Subcutaneous abdominal adipose tissue (tissue), 5 donors: ENCODE data around the gene CFAP61.
"Not testable (repeated sequence)": the region's sequence is repeated elsewhere in the genome, so short reads cannot be mapped to it uniquely, and the experiment has no call there.

ENCODE experiments used
- H3K27ac ChIP-seq: one replicate; pipeline ENCODE4 v1.7.0; 2013; ENCODE audit warnings: low read depth, mild to moderate bottlenecking, inconsistent platforms, low read length, moderate library complexity
- H3K27me3 ChIP-seq, 5 donors: one replicate each; pipeline ENCODE4 v1.7.0; 2013; ENCODE audit warnings: low read length in 5 of 5, inconsistent platforms in 1 of 5; ENCODE audit not compliant: control insufficient read depth in 5 of 5, insufficient read depth in 4 of 5
- H3K36me3 ChIP-seq, 5 donors: one replicate each; pipeline ENCODE4 v1.7.0; 2013; ENCODE audit warnings: low read length in 5 of 5; ENCODE audit not compliant: control insufficient read depth in 5 of 5, insufficient read depth in 5 of 5
- H3K4me1 ChIP-seq, 5 donors: one replicate each; pipeline ENCODE4 v1.7.0; 2013; ENCODE audit warnings: low read length in 5 of 5, mild to moderate bottlenecking in 3 of 5, moderate library complexity in 1 of 5; ENCODE audit not compliant: control insufficient read depth in 5 of 5, insufficient read depth in 5 of 5
- H3K4me3 ChIP-seq, 5 donors: one replicate each; pipeline ENCODE4 v1.7.0; 2013; ENCODE audit warnings: low read length in 5 of 5, low read depth in 1 of 5
- H3K9ac ChIP-seq, 5 donors: one replicate each; pipeline ENCODE4 v1.7.0; 2013; ENCODE audit warnings: low read length in 5 of 5, mild to moderate bottlenecking in 4 of 5, moderate library complexity in 3 of 5
- H3K9me3 ChIP-seq, 5 donors: one replicate each; pipeline ENCODE4 v1.7.0; 2013; ENCODE audit warnings: low read length in 5 of 5; ENCODE audit not compliant: control insufficient read depth in 5 of 5
- donor health status: healthy.
- donor health status: healthy.
- donor health status: healthy.
- donor health status: healthy.
- donor health status: healthy.

CFAP61 gene, protein sequence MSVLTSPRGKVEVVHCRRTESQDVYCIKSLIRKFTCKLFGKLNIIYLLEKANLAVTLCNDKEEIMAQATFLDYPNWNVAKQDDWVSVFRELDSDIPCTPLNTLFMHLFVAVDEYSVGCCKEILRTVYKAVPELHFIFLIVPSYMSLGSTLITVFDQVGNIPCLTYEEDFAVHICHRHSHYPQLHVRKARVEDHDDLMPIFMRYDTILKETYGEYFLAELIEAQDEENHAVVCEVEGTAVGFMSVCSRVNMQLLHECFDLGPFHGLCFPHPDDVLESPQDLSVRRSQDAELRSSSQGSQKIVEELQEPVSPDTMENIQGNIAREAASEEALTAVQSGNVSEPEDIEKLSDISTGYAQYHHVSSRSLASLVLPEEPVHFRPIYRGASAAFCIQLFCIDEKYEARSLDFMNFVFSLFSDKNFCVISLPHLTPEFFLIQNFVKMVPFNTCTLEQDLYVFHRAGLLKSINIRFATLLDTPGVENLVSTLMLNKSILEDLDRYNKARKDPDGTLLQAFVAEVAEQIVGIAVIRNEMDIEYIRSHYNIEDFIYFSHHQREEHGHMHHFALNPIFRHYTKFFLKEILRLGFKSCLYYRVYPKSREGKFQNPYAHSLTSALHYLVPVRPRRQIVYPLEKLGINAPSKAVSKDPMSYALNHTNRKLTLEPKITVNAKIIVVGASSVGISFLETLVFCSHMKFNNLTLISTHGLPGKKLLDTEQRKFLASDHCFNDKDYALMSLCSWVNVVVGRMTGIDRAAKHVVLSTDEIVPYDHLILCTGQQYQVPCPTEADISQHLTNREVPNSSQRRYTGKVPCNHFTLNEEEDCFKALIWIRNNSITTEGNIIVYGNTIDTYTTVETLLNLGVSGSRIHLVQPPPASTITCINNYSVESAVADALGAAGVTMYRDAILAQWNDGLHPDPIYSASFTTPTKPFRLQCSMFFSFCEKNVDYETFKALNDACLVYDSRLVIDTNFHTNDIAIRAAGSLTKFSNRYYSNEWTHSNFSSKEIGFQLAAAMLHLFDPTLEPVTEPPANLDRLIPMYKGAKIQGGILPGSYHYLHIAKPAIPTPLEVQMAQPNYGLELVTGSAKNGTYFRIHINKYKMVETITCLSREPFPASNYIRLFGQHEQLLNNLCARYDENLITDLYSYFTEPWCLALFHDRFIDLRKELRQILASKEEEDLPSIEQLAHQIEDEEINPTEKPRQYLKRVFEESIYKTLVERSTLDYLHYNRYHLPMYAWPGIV

GRCh38 chr20:20052074-20052970 is at the start of gene CFAP61, which contains the start of gene CRNKL1:
CFAP61 (plus strand) TSS chr20:20052532; CDS start chr20:20056654, 4,122 bp downstream.
CRNKL1 (minus strand) TSS chr20:20052466; CDS start chr20:20052342, 124 bp downstream.
- peaks cover 3 to 24% (median 15%) of the 10 kb centered on the region in 5 donors for H3K4me1 ChIP-seq
- H3K36me3 ChIP-seq, result peaks cover 22 to 30% (median 29%) of the 10 kb centered on the region in 5 donors
- H3K27me3 ChIP-seq, result no peaks in the 10 kb centered on the region
- H3K4me3 ChIP-seq, result peak within 1 kb of the TSS; percentile 89 to 99 (median 96)
- peak within 1 kb of the TSS; percentile 82 to 98 (median 93) for H3K9ac ChIP-seq
- peak within 1 kb of the TSS; percentile 72 for H3K27ac ChIP-seq
- H3K9me3 ChIP-seq, result no peaks in the 10 kb centered on the region

GRCh38 chr20:20003031-20003954 is 49.0 kb upstream of the CFAP61 start:
- peak overlapping the region; percentile 34 to 75 (median 62) for H3K9ac ChIP-seq
- H3K27me3 ChIP-seq, result no peaks in the 10 kb centered on the region
- peak overlapping the region; percentile 34 to 65 (median 59) for H3K4me3 ChIP-seq
- H3K9me3 ChIP-seq, result no peaks in the 10 kb centered on the region
- H3K4me1 ChIP-seq, result peaks cover 6 to 64% (median 47%) of the 10 kb centered on the region in 5 donors
- H3K36me3 ChIP-seq, result peaks cover 4 to 33% (median 27%) of the 10 kb centered on the region in 5 donors
- H3K27ac ChIP-seq, result peak overlapping the region; percentile 85

DNA sequence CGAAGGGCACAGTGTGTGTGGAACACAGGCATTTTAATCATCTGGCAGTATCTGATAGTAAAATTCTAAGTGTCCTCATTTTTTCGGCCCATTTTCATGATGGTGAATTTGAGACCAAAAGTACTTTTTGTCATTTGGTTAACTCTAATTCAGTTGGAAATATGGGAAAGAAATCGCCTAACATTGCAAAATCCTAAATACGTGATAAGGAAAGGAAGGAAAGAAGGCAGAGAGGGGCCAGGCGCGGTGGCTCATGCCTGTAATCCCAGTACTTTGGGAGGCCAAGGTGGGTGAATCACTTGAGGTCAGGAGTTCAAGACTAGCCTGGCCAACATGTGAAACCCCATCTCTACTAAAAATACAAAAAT is 48.4 kb upstream of the CFAP61 start:
- Histone ChIP-seq H3K36me3 (peaks cover 4 to 27% (median 20%) of the 10 kb centered on the region in 5 donors), H3K4me3 (peak overlapping the region; percentile 34 to 65 (median 59)), H3K27ac (peak overlapping the region; percentile 85), H3K9ac (peak overlapping the region; percentile 34 to 75 (median 62)), H3K4me1 (peaks cover 6 to 60% (median 44%) of the 10 kb centered on the region in 5 donors)
- not testable (repeated sequence) for H3K9me3 ChIP-seq, H3K27me3 ChIP-seq

- no peak overlapping the region for H3K27ac ChIP-seq
- peaks cover 4 to 13% (median 9%) of the 10 kb centered on the region in 5 donors for H3K36me3 ChIP-seq
- H3K4me3 ChIP-seq, result no peak overlapping the region
- H3K4me1 ChIP-seq, result peaks cover 6 to 54% (median 46%) of the 10 kb centered on the region in 5 donors
- H3K9me3 ChIP-seq, result no peaks in the 10 kb centered on the region
- no peaks in the 10 kb centered on the region for H3K27me3 ChIP-seq
- no peak overlapping the region for H3K9ac ChIP-seq
Measured at GRCh38 chr20:20005342-20005741, 47.0 kb upstream of the CFAP61 start.

DNA sequence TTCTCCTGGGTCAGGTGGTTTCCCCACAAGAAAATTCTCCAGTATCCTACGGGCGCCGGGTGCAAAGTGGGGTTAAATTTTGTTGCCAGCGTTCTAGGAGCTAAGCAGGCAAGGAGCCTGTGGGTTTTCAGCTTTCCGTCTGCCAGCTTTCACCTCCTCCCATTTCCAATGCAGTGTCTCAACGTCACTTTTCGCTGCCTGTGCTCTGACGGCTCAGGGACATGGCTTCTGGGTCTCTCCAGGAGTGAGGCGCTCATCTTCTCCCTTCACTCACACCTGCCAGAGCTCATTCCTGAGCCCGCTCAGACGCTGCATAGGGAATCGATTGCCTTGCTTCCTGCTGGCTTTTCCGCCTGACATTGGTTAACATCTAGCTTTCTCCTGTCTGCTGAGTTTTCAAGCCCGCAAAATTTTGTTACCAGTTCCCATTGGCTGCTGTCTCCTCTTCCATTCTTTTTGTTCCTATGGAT is 42.5 kb upstream of the CFAP61 start:
- Histone ChIP-seq H3K36me3 (no peaks in the 10 kb centered on the region), H3K9ac (peak overlapping the region in 1 of 5 donors; percentile 24), H3K4me3 (peak overlapping the region in 1 of 5 donors; percentile 43), H3K9me3 (no peaks in the 10 kb centered on the region), H3K4me1 (peaks cover 0 to 22% (median 21%) of the 10 kb centered on the region in 5 donors), H3K27ac (no peak overlapping the region), H3K27me3 (no peaks in the 10 kb centered on the region)

DNA sequence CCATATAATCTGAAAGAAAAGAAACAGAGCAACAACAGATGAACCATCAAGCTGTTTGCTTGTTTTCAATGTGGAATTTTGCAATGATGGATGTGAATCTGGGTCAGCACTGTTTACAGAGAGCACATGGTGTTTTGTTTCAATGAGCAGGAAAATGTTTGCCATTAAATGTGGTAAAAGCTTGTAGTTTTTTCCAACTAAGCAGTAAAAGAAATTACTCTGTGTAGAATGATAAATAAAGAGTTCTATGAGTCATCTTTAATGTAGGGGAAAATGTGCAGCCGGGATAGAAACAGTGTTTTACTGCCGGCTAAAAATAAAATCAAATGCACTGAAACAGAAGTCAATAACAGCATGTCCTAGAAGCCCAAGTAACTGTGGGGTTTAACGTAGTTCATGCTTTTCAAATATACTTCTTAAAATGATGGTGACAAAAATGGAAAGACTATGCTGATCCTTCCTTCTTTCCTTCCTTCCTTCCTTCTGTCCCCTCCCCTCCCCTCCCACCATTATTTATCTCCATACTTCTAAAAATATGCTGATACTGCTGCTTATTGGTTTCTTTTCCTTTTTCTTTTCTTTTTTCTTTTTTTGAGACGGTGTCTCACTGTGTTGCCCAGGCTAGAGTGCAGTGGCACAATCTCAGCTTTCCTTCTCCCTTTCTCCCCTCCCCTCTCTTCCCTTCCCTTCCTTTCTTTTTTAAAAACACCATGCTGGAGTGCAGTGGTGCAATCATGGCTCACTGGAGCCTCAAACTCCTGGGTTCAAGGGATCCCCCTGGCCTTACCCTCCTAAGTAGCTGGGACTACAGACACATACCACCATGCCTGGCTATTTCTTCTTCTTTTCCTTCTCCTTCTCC is 41.5 kb upstream of the CFAP61 start:
- H3K9me3 ChIP-seq, result no peaks in the 10 kb centered on the region
- H3K36me3 ChIP-seq, result no peaks in the 10 kb centered on the region
- H3K27me3 ChIP-seq, result no peaks in the 10 kb centered on the region
- H3K27ac ChIP-seq, result peak overlapping the region; percentile 35
- peaks cover 0 to 22% (median 19%) of the 10 kb centered on the region in 5 donors for H3K4me1 ChIP-seq
- no peak overlapping the region for H3K4me3 ChIP-seq
- H3K9ac ChIP-seq, result no peak overlapping the region

DNA sequence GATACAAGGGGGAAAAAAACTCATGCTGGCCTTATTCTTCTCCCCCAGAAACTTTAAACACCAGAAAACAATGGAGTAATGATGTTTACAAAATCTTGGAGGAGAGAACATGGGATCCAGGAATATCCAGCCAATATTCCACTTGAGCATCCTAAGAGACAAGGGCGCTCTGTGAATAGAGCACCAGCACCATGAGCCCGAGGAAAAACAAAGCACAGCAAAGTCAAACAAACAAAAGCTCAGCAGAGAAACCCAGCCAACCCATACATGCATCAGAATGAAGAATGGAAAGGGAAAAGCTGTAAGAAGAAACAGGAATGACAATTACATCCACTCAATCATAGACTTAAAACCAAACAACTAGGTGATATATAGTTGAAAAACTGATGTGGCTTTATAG is 39.8 kb upstream of the CFAP61 start:
- Histone ChIP-seq H3K27ac (no peak overlapping the region), H3K9ac (no peak overlapping the region), H3K9me3 (no peaks in the 10 kb centered on the region), H3K27me3 (no peaks in the 10 kb centered on the region), H3K4me3 (no peak overlapping the region), H3K4me1 (peaks cover 0 to 26% (median 22%) of the 10 kb centered on the region in 5 donors), H3K36me3 (no peaks in the 10 kb centered on the region)
